ENCODE data around the gene RAB19. TPM values are rescaled to one million over a fixed set of nuclear protein-coding genes. Genes with fewer than 3 reads are reported as not detected.

RAB19 gene
- total and polyA plus RNA-seq, 2 of the 8 experiments (the other 6 are each of a cell fraction or from before 2014, with no cell fraction given) = 9.8 to 11.0 TPM

GRCh38 chr7:140360697-140361229 is 43.1 kb upstream of the RAB19 start:
- Histone ChIP-seq H3K18ac (ENCODE audit: extremely low read depth, low read length) (no peak overlapping the region), H3K27me3 (replicated peaks in 1 of 4; ENCODE audit: control insufficient read depth in 3 of 4, extremely low read depth in 1 of 4, insufficient read depth in 3 of 4, low read length in 3 of 4) (no peaks in the 10 kb centered on the region), H3K23me2 (ENCODE audit: low read depth, low read length) (no peaks in the 10 kb centered on the region), H3K4me3 (ENCODE audit: extremely low read depth in 1 of 4, insufficient read depth in 2 of 4, low read depth in 3 of 4, low read length in 4 of 4) (no peak overlapping the region), H3K9ac (replicated peaks in 1 of 4; ENCODE audit: extremely low read depth in 1 of 4, low read depth in 3 of 4, low read length in 3 of 4) (no peak overlapping the region), H3K27ac (ENCODE audit: low read depth, low read length) (no peak overlapping the region), H3K23ac (ENCODE audit: insufficient read length) (no peak overlapping the region), H4K20me1 (replicated peaks in 1 of 2; ENCODE audit: control insufficient read depth in 1 of 2, insufficient read depth in 2 of 2, low read length in 2 of 2) (no peaks in the 10 kb centered on the region), H2AK5ac (ENCODE audit: low read depth, low read length) (no peak overlapping the region), H2BK120ac (replicated peaks; ENCODE audit: low read depth, low read length) (no peak overlapping the region), H2BK5ac (ENCODE audit: low read depth, low read length) (no peak overlapping the region), H2BK15ac (ENCODE audit: low read length) (no peak overlapping the region), H3K36me3 (ENCODE audit: control insufficient read depth in 2 of 4, insufficient read depth in 4 of 4, low read length in 3 of 4) (peaks cover 0 to 39% (median 7%) of the 10 kb centered on the region in 4 experiments; a peak in 3 of 8 replicates), H4K8ac (ENCODE audit: extremely low read depth, insufficient read depth, low read length) (no peak overlapping the region; the same call in 1 of the 2 replicates), H2BK20ac (ENCODE audit: low read length) (no peak overlapping the region), H3K79me2 (ENCODE audit: control insufficient read depth in 1 of 2, insufficient read depth in 2 of 2, low read length in 2 of 2) (no peaks in the 10 kb centered on the region), H2BK12ac (ENCODE audit: low read depth, low read length) (no peak overlapping the region), H3K9me3 (ENCODE audit: insufficient read depth in 2 of 2, low read depth in 1 of 2, low read length in 1 of 2) (no peaks in the 10 kb centered on the region), H4K91ac (replicated peaks; ENCODE audit: insufficient read length, low read length) (no peak overlapping the region), H4K5ac (ENCODE audit: insufficient read length, low read depth, low read length) (no peak overlapping the region), H2AFZ (ENCODE audit: low read length) (no peak overlapping the region), H3K79me1 (ENCODE audit: low read depth, low read length) (no peaks in the 10 kb centered on the region), H3K4me2 (ENCODE audit: insufficient read depth in 1 of 2, low read depth in 2 of 2, low read length in 2 of 2) (no peak overlapping the region), H3K4me1 (replicated peaks in 1 of 4; ENCODE audit: control insufficient read depth in 3 of 4, insufficient read depth in 4 of 4, low read length in 3 of 4) (no peaks in the 10 kb centered on the region), H3K4ac (replicated peaks; ENCODE audit: insufficient read length, low read depth, low read length) (no peak overlapping the region), H3K56ac (replicated peaks; ENCODE audit: insufficient read length, low read depth, low read length) (no peak overlapping the region), H3K14ac (ENCODE audit: insufficient read length) (no peak overlapping the region)
- FAIRE-seq (no peak), DNase-seq (ENCODE audit: low read depth in 1 of 2, low spot score in 2 of 2) (no peak)
- POLR2A ChIA-PET (ENCODE audit: partially characterized antibody) = interaction anchor here (1.5 kb wide), 1 partner anchor 9 kb away, joined by 3 read pairs; no protein-coding TSS in a partner anchor
- WGBS, 2 experiments (ENCODE audit: extremely low coverage in 1 of 2, insufficient coverage in 1 of 2, insufficient read length in 1 of 2, insufficient replicate concordance in 2 of 2, low coverage in 1 of 2, low lambda C conversion rate in 2 of 2, missing lambda C conversion rate in 1 of 2) = 92% methylated on average over 4 of the region's 6 CpGs; no CpG with 5 or more reads in 1 of the 2 experiments
- CTCF ChIA-PET (ENCODE audit: partially characterized antibody) = interaction anchor here (0.9 kb wide), 1 partner anchor 132 kb away, joined by 4 read pairs; no protein-coding TSS in a partner anchor
- TF ChIP-seq HDAC2 (IDR thresholded peaks at IDR 0.05; ENCODE audit: borderline replicate concordance in 1 of 2, low read depth in 2 of 2, low read length in 2 of 2) (no peak), SAP30 (IDR thresholded peaks at IDR 0.05; ENCODE audit: insufficient read depth, insufficient replicate concordance, low read length) (no peak), CEBPB (IDR thresholded peaks at IDR 0.05; ENCODE audit: low read depth, low read length) (no peak), BACH1 (IDR thresholded peaks at IDR 0.05; ENCODE audit: low read length) (no peak), KDM1A (IDR thresholded peaks at IDR 0.05; ENCODE audit: borderline replicate concordance, low read length) (no peak), NANOG (IDR thresholded peaks at IDR 0.05; ENCODE audit: insufficient read depth, low read depth, low read length, poor library complexity, severe bottlenecking) (no peak), ATF2 (IDR thresholded peaks at IDR 0.05; ENCODE audit: low read length) (no peak), CBX5 (IDR thresholded peaks at IDR 0.05; ENCODE audit: low read depth, low read length) (no peak)
- TF ChIP-seq, protein P1, sequence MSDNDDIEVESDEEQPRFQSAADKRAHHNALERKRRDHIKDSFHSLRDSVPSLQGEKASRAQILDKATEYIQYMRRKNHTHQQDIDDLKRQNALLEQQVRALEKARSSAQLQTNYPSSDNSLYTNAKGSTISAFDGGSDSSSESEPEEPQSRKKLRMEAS (IDR thresholded peaks at IDR 0.05) = no peak

All from H1 (cell line).